ENCODE results near the gene ANKRD9. TPM values are rescaled to one million over a fixed set of nuclear protein-coding genes. Genes with fewer than 3 reads are reported as not detected.

The ANKRD9 gene
- total RNA-seq, 4 donors from 2014 or later: 3.6 to 26.8 (median 6.9) TPM

DNA sequence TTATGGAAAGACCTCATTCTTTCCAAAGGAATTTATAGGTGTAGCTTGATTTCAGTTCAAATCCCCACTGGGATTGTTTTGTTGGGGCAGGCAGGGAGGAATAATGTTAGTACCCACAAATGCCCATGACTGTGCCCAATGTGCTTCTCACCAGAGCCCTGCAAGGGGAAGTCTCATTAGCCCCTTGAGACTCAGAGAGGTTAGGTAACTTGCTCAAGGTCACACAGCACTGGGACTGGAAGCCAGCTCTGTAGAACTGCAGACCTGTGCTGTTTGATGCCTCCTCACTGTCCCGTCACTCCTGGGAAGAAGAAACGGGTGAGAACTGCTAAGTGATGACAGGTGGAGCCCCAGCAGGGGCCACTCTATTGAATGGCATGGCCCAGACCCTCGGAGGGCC lies 8.9 kb downstream of the ANKRD9 start:
- TF ChIP-seq, protein P1, sequence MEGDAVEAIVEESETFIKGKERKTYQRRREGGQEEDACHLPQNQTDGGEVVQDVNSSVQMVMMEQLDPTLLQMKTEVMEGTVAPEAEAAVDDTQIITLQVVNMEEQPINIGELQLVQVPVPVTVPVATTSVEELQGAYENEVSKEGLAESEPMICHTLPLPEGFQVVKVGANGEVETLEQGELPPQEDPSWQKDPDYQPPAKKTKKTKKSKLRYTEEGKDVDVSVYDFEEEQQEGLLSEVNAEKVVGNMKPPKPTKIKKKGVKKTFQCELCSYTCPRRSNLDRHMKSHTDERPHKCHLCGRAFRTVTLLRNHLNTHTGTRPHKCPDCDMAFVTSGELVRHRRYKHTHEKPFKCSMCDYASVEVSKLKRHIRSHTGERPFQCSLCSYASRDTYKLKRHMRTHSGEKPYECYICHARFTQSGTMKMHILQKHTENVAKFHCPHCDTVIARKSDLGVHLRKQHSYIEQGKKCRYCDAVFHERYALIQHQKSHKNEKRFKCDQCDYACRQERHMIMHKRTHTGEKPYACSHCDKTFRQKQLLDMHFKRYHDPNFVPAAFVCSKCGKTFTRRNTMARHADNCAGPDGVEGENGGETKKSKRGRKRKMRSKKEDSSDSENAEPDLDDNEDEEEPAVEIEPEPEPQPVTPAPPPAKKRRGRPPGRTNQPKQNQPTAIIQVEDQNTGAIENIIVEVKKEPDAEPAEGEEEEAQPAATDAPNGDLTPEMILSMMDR (IDR thresholded peaks at IDR 0.05; ENCODE audit: low read depth): no peak

- TF ChIP-seq, protein P1 (IDR thresholded peaks at IDR 0.05; ENCODE audit: low read depth): no peak
Observed at GRCh38 chr14:102500158-102500662, 9.4 kb downstream of the ANKRD9 start.

DNA sequence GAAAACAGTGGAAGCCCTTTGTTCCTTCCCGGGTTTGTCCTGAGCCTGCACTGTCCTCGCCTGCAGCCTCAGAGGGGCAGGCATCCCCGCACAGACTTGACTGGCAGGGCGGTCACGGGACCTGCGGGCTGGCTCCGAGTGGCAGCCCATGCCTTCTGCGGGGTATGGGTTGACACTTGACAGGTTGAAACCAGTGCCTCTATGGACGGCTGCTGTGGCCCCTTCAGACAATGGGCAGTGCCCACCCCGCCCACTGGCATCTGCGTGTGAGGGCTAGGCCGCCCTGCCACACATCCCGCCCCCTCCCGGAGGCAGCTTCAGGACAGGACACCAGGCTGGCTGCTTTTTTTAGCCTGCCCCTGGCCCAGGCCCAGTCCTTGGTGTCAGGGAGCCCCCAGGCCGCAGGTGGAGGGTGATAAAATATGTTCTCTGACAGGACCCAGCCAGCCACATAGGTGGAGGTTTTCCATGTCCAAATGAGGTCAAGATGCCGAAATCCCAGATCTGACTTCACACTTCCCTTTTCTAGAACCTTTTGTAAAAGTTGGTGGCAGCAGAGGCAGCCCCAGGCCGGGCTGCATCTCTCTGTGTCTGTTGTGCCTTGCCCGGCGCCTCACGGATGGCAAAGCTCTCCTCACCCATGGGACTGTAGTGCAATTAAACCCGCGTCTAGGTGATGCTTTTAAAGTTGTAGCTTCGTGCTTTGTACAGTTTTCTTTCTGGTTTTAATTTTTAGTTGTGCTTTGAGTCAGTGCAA lies 10.0 kb downstream of the ANKRD9 start:
- TF ChIP-seq, protein P1 (IDR thresholded peaks at IDR 0.05; ENCODE audit: low read depth): no peak

- TF ChIP-seq, protein P1 (IDR thresholded peaks at IDR 0.05; ENCODE audit: low read depth): no peak
Observed at GRCh38 chr14:102498678-102499265, 10.8 kb downstream of the ANKRD9 start.

DNA sequence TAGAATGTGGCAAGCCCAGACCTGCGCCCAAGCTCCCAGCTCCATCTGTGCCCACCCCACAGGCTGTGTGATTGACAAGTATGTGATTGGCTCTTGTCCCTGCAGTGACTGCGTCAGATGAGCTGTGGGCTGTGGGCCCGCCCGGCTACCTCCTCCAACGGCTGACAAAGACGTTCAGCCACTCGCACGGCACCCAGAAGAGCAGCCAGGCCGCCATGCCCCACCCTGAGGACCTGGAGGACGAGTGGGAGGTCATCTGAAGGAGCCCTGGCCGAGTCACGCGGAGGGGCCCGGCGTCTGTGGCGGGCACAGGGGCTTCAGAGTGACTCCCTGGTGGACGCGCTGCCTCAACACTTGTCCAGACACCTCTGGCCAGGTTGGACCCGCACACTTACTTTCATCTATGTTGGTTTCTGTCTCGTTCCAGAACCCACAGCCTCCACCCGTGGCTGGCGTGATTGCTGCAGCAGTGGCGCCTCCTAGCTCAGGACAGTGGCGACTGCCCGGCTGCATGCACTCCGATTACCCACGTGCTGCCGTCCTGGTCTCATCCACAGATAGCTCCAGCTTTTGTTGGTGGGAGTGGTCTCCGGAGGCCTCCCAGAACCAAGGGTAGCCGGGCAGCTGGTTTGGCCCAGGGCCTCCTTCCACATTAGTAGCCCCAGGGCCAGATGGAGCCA lies 11.4 kb downstream of the ANKRD9 start:
- TF ChIP-seq, protein P1 (IDR thresholded peaks at IDR 0.05; ENCODE audit: low read depth): no peak

DNA sequence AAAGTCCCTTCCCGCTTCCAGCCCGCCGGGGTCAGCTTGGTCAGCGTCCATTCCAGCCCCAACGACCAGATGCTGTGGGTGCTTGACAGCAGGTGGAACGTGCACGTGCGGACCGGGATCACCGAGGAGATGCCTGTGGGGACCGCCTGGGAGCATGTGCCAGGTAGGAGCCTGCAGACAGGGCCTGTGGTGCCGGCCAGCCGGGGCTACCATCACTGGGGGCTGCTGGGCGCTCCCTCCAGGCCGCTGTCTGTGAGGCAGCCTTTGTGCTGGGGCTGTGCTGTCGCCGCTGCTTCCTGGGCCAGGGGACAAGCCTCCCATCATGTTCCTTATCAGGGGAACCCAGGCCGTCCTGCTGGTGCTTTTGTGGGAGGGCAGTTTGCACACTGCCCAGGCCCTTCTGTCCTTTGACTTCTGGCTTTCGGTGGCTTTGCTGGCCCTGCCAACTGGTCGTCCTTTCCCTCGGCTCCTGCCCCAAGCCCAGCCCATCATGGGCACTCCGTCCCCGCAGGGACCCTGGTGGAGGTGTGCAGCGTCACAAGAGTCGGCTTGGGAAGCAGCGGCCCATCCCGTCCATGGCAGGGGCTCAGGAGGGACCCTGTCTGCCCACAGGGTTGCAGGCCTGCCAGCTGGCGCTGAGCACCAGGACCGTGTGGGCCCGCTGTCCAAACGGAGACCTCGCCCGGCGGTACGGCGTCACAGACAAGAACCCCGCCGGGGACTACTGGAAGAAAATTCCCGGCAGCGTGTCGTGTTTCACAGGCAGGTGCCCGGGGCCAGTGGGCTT lies 12.4 kb downstream of the ANKRD9 start:
- TF ChIP-seq, protein P1 (IDR thresholded peaks at IDR 0.05; ENCODE audit: low read depth): no peak
